Panc1 (cell line): Measurements from ENCODE around the gene RPP30. TPM values are rescaled to one million over a fixed set of nuclear protein-coding genes. Genes with fewer than 3 reads are reported as not detected.

Experiments used
- ATAC-seq: fragments of 200-7000 bp; cut with Tn5 transposase; 2 replicates; pipeline ENCODE4 v1.9.1; 2020; ENCODE audit warnings: mild to moderate bottlenecking, moderate library complexity
- BruUV-seq: library from RNA; stranded (reverse); fragments of 400-500 nt; replicated peaks from 2 replicates; lab custom pipeline; 2021; lab: Mats Ljungman, UMichigan
- CTCF ChIA-PET: fragments of 300-600 bp; sonication (Branson Sonifier 250); formaldehyde crosslinking; loops from one replicate; lab custom pipeline; 2022; ENCODE audit warnings: antibody characterized with exemption; lab: Charles Lee
- POLR2A ChIA-PET: fragments of 300-600 bp; sonication (Branson Sonifier 250); formaldehyde crosslinking; loops from one replicate; lab custom pipeline; 2022; ENCODE audit warnings: antibody characterized with exemption; lab: Charles Lee
- DNase-seq: peaks from one replicate; pipeline ENCODE4 v3.0.0-alpha.2; 2010; ENCODE audit warnings: low read depth, low spot score
- H3K27ac ChIP-seq: 2 replicates; pipeline ENCODE4 v1.5.1; 2011; ENCODE audit warnings: mild to moderate bottlenecking, low read length, inconsistent platforms
- H3K27me3 ChIP-seq: fragments of 200-500 bp; sonication (Bioruptor generic); 2 replicates; pipeline ENCODE4 v1.6.0; 2014; ENCODE audit warnings: low read length, inconsistent platforms; ENCODE audit not compliant: control insufficient read depth, insufficient read depth
- H3K36me3 ChIP-seq: fragments of 200-500 bp; sonication (Bioruptor generic); 2 replicates; pipeline ENCODE4 v1.5.1; 2014; ENCODE audit warnings: inconsistent platforms, mild to moderate bottlenecking, low read length, moderate library complexity; ENCODE audit not compliant: control insufficient read depth, insufficient read depth
- H3K4me1 ChIP-seq: 2 replicates; pipeline ENCODE4 v1.5.1; 2011; ENCODE audit warnings: inconsistent platforms, mild to moderate bottlenecking, low read length, moderate library complexity; ENCODE audit not compliant: control insufficient read depth, insufficient read depth
- H3K4me3 ChIP-seq, 2 experiments: 2 replicates each; pipeline ENCODE4 v1.5.1; 2011 to 2012; ENCODE audit warnings: low read depth in 2 of 2, low read length in 2 of 2, mild to moderate bottlenecking in 2 of 2, inconsistent platforms in 1 of 2, moderate library complexity in 1 of 2
- H3K9me3 ChIP-seq: fragments of 200-500 bp; sonication (Bioruptor generic); 2 replicates; pipeline ENCODE4 v1.5.1; 2014; ENCODE audit warnings: low read depth, mild to moderate bottlenecking, inconsistent platforms, low read length, moderate library complexity; ENCODE audit not compliant: control insufficient read depth, insufficient read depth
- CTCF ChIP-seq: fragments of 450-650 bp; IDR thresholded peaks from 2 replicates; pipeline ENCODE4 v1.5.1; 2017; ENCODE audit warnings: mild to moderate bottlenecking
- POLR2AphosphoS5 ChIP-seq: IDR thresholded peaks from 2 replicates; pipeline ENCODE4 v1.6.1; 2012; ENCODE audit warnings: mild to moderate bottlenecking, low read depth, low read length, moderate library complexity
- REST ChIP-seq, 2 experiments: IDR thresholded peaks; 2 replicates each; pipeline ENCODE4 v1.6.1; 2011 to 2012; ENCODE audit warnings: low read depth in 2 of 2, control low read depth in 1 of 2, low read length in 1 of 2, mild to moderate bottlenecking in 1 of 2, moderate library complexity in 1 of 2; ENCODE audit not compliant: insufficient read depth in 1 of 2
- SIN3A ChIP-seq: IDR thresholded peaks from 2 replicates; pipeline ENCODE4 v1.6.1; 2012; ENCODE audit warnings: low read depth, mild to moderate bottlenecking, low read length, moderate library complexity, borderline replicate concordance; ENCODE audit not compliant: insufficient read depth
- TCF7L2 ChIP-seq: IDR thresholded peaks from 2 replicates; pipeline ENCODE4 v1.6.1; 2011; ENCODE audit warnings: mild to moderate bottlenecking, low read depth, low read length, inconsistent platforms
- in situ Hi-C: cut with HindIII; loops from 2 replicates; pipeline ENCODE4 v1.10.0; 2016; ENCODE audit warnings: low sequenced_read_pairs, low pct_unique_long_range_greater_than_20kb
- intact Hi-C: fragments of 100-400 bp; cut with micrococcal nuclease; formaldehyde crosslinking; loops from one replicate; pipeline ENCODE4 v1.10.0; 2022; ENCODE audit not compliant: unreplicated experiment
- total RNA-seq: library from RNA; stranded (reverse); gene quantifications from one replicate; pipeline ENCODE4 v1.2.1, GENCODE V29; 2021; ENCODE audit not compliant: unreplicated experiment

The RPP30 gene
- total RNA-seq, 1 experiment from 2014 or later, result 59.0 TPM

- TF ChIP-seq CTCF (no peak), POLR2AphosphoS5 (no peak), TCF7L2 (no peak), SIN3A (no peak), REST (IDR thresholded peaks at IDR 0.05; ENCODE audit: insufficient read depth in 1 of 2, low read depth in 2 of 2, low read length in 1 of 2) (no peak)
- no peaks in the 10 kb centered on the region for H3K9me3 ChIP-seq
- no TSS peak for BruUV-seq
- H3K27ac ChIP-seq, result no peak overlapping the region
- no peaks in the 10 kb centered on the region for H3K27me3 ChIP-seq
- no peaks in the 10 kb centered on the region for H3K4me1 ChIP-seq
- DNase-seq (no peak), ATAC-seq (no peak)
- intact Hi-C loops (no loop called here), in situ Hi-C loops (no loop called here)
- H3K36me3 ChIP-seq, result no peaks in the 10 kb centered on the region
- H3K4me3 ChIP-seq, result no peak overlapping the region
- POLR2A ChIA-PET, result no interaction called here
- CTCF ChIA-PET, result interaction anchor here (0.7 kb wide), 1 partner anchor 410 kb away, joined by 3 read pairs; no protein-coding TSS in a partner anchor
These were observed 34.2 kb downstream of the RPP30 start for GRCh38 chr10:90905925-90906324.

- in situ Hi-C loops (no loop called here), intact Hi-C loops (no loop called here)
- Histone ChIP-seq H3K4me3 (no peak overlapping the region), H3K27ac (no peak overlapping the region), H3K4me1 (no peaks in the 10 kb centered on the region), H3K9me3 (no peaks in the 10 kb centered on the region), H3K27me3 (no peaks in the 10 kb centered on the region), H3K36me3 (no peaks in the 10 kb centered on the region)
- ChIA-PET POLR2A (no interaction called here), CTCF (no interaction called here)
- DNase-seq, result no peak
- no peak for ATAC-seq
- BruUV-seq, result no TSS peak
- no peak for TF ChIP-seq SIN3A
These were observed 34.8 kb downstream of the RPP30 start for GRCh38 chr10:90906596-90906995.
